ENCODE data around the gene LAMA5.

The LAMA5 gene

DNA sequence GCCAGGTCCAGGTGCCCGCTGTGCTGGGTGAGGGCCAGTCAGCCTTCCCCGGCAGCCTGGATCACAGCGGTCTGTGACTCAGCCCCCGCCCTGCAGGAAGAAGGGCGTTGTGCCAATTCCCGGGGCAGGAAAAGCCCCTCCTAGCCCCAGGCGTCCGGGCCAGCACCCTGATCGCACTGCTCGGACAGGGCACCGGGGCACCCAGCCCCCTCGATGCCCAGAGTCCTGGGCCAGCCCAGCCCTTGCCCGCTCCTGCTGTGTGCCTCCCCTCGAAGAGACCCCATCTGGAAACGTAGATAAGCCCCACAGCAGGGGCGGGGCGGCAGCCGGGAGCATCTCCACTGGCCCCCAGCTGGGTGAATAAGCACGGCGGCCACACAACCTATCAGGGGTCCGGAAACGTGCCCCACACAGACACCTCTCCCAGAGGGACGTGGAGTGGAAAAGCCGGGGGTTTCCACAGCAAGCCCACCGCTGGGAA, 9.9 kb downstream of the LAMA5 start:
- TF ChIP-seq, protein P1, sequence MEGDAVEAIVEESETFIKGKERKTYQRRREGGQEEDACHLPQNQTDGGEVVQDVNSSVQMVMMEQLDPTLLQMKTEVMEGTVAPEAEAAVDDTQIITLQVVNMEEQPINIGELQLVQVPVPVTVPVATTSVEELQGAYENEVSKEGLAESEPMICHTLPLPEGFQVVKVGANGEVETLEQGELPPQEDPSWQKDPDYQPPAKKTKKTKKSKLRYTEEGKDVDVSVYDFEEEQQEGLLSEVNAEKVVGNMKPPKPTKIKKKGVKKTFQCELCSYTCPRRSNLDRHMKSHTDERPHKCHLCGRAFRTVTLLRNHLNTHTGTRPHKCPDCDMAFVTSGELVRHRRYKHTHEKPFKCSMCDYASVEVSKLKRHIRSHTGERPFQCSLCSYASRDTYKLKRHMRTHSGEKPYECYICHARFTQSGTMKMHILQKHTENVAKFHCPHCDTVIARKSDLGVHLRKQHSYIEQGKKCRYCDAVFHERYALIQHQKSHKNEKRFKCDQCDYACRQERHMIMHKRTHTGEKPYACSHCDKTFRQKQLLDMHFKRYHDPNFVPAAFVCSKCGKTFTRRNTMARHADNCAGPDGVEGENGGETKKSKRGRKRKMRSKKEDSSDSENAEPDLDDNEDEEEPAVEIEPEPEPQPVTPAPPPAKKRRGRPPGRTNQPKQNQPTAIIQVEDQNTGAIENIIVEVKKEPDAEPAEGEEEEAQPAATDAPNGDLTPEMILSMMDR (IDR thresholded peaks at IDR 0.05; ENCODE audit: extremely low read depth, missing control alignments), result no peak

DNA sequence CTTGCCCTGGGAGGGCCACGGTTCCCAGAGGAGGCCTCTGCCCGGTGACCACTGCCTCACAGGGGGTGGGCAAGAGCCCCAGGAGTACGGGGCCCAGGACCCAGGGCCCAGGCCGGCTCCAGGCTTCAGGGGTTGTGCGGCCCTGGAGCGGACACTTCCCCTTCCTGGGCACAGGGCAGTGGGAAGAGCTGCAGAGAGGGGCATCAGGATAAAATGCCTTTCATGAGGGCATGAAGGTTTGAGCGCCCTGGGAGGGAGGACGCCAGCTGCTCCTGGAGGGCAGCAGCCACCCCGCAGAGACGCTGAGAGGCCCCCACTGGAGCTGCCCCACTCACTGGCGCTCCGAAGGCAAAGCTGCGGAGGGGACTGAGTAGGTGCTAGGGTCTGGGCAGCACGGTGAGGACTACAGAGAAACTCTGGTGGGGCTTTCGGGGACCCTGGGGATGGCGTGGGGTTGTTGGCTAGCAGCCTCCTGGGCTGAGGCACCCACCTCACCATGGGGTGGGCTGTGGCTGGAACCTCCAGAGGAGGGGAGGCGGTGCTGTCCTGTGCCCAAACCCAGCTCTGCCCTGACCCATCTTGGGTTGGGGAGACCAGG, 10.4 kb downstream of the LAMA5 start:
- DNase-seq (ENCODE audit: low spot score), result no peak
- TF ChIP-seq, protein P1 (IDR thresholded peaks at IDR 0.05; ENCODE audit: extremely low read depth, missing control alignments), result no peak

More for the DNA sequence above, 9.9 kb downstream of the LAMA5 start:
- no peak for DNase-seq (ENCODE audit: low spot score)

DNA sequence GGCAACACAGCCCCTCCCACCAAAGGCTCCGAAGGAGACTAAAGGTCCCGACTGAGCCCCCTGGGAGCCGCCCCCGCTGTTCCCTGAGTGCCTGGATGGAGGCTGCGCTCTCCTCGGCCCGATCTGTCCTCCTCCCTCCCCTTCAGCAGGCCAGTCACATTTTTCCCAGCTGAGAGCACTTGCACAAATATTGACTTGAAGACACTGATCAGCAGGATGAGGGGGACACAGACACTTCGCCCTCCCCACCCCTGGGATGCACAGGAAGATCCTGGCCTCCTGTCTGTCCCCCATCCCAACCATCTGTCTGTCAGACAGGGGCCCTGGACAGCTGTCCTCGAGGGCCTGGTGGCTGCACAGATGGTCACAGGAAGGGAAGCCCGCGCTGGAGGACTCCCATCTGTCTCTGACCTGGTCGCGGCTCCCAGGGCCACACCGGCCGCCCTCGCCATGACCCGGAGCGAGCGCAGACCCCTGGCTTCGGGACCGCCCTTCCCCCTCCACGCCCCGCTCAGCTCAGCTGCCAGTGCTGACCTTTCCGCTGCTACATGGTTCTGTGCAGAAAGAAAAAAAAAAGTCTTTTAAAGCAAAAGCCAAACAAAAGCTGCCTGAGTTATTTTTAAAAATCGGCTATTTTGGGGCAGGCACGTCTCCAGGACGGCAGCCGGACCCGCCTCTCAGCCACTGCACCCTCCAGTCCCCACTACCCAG, 11.1 kb downstream of the LAMA5 start:
- no peak for DNase-seq (ENCODE audit: low spot score)
- TF ChIP-seq, protein P1 (IDR thresholded peaks at IDR 0.05; ENCODE audit: extremely low read depth, missing control alignments), result no peak

DNA sequence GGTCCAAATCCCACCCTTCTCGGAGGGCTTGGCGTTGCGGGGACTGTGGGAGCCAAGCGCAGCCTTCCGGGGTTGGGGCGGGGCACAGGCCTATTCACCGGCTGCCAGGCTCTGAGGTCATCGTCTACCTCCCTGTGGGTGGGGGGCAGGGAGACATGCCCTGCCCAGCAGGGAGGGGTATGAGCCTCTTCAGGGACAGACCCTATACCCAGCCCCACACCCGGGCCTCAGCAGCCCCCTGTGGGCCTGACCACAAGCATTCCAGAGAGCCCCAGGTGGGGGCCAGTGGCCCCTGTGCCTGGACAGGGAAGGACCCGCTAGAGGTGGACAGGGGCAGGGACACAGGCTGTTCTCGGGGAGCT, 11.6 kb downstream of the LAMA5 start:
- no peak for DNase-seq (ENCODE audit: low spot score)
- TF ChIP-seq, protein P1 (IDR thresholded peaks at IDR 0.05; ENCODE audit: extremely low read depth, missing control alignments), result no peak

DNA sequence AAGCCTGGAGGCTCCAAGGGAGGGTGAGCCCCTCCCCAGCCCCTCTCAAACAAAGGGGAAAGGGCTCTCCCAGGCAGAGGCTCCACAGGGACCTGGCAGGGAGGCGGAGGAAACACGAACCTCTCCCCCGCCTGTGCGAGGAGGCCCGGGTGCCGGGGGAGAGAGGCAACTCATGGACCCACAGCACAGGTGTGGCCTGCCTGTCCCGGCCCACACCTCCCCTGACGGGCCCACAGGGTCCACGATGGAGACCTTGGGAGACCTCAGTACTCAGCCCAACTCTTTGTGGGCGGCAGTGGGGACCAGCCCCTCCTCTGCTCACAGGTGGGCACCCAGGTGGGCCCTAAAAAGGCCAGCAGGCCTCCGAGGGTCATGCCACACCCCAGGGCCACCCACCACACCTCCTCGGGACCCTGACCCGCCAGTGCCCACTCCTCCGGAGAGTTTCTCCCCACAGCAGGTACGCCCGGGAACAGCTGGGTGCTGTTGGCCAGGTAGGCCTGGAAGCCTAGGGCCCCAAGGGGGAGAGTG, 12.2 kb downstream of the LAMA5 start:
- DNase-seq (ENCODE audit: low spot score), result no peak
- TF ChIP-seq, protein P1 (IDR thresholded peaks at IDR 0.05; ENCODE audit: extremely low read depth, missing control alignments), result no peak

DNA sequence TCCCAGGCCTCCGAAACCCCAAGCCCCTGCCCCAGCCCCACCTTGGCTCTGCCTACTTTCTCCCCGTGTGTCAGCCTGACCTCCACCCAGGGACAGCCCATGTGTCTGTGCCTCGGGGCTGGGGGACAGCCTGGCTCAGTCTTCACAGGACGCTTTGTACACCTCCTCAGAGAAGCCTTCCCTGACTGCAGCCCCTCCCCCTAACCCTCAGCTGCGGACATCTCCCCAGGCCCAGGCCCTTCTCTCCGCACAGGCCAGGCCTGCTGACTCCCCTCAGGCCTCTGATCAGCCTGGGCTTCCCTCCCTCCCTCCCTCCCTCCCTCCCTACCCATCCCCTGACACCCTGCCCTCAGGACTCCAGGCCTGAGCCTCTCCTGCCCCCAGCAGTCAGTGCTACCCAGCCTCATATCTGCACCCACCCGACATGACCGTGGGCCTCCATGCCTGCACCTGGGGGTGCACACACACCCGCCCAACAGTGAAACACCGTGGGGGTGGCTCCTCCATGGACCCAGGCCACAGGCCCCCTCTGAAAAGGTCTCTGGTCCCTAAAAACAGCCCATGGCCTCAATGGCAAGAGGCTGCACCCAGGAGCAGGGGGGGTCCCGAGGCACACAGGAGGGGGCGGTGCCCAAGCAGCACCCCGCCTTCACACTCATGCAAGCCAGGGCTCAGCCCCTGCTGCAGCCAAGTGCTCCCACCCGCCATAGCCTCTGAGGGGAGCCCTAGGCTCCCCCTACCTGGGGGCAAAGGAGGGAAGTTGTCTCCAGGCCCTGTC, 12.9 kb downstream of the LAMA5 start:
- TF ChIP-seq, protein P1 (IDR thresholded peaks at IDR 0.05; ENCODE audit: extremely low read depth, missing control alignments), result no peak

More for the DNA sequence above, 12.9 kb downstream of the LAMA5 start:
- no peak for DNase-seq (ENCODE audit: low spot score)

Measured in GM20000 (cell line).